ENCODE results near the gene TRIM15.
"Not testable (repeated sequence)": the region's sequence is repeated elsewhere in the genome, so short reads cannot be mapped to it uniquely, and the experiment has no call there.

TRIM15 gene

GRCh38 chr6:30163090-30163917, at the start of gene TRIM15:
Gene TRIM15, plus strand, starts transcription at chr6:30163546. Its CDS starts 139 bp downstream, at chr6:30163685.
- in situ Hi-C loops (cut with MboI; ENCODE audit: low sequenced_read_pairs) = no loop called here

GRCh38 chr6:30113841-30114240, 49.5 kb upstream of the TRIM15 start:
- in situ Hi-C loops (cut with MboI; ENCODE audit: low sequenced_read_pairs) = no loop called here

DNA sequence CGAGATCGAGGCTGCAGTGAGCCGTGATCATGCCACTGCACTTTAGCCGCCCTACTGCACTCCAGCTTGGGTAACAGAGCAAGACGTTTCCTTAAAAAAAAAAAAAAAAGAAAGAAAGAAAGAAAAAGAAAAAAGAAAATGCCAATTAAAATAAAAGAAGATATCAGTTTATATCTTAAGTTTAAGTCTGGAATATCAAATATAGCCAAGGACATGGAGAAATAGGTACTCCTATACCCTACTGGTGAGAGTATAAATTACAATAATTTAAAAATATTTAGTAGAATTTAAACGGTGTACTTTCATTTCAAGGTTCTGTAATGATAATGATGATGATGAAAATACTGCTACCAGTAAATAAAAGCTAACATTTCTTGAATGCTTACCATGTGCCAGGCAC, 46.6 kb upstream of the TRIM15 start:
- in situ Hi-C loops (cut with MboI; ENCODE audit: low sequenced_read_pairs) = no loop called here

GRCh38 chr6:30118691-30119090, 44.7 kb upstream of the TRIM15 start:
- in situ Hi-C loops (cut with MboI; ENCODE audit: low sequenced_read_pairs) = not testable (repeated sequence)

DNA sequence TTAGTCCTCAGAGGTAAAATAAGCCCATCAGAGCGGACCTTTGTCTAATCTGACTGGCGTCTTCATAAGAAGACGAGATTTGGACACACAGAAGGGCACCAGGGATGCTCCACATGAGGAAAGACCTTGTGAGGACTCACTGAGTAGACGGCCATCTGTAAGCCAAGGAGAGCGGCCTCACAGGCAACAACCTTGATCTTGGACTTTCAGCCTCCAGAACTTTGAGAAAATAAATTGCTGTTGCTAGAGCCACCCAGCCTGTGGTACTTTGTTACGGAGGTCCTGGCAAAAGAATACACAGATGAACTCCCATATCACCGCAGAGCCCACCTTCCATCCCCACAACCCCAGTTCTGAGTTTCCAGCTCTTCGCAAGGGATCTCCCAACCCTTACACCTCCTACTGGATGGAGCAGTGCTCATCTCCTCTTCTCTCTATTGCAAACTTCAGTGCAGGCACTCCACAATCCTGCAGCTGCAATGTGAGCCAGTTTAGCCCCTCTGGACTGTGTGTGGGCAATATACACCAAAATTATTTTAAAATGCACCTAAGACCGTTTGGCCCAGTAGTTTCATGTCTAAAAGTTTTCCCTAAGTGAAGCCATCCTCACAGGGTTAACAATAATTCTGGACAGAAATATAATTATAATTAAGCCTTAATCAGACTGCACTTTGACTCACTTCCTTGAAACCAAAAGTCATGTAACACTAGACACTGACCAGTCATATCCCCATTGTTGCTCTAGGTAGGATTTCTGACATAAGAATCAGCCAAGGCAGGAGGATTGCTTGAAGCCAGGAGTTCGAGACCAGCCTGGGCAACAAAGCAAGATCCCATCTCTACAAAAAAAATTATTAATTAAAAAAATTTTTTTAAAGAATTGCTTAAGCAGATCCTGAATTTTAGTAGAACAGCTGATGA, 41.6 kb upstream of the TRIM15 start:
- in situ Hi-C loops (cut with MboI; ENCODE audit: low sequenced_read_pairs) = no loop called here

DNA sequence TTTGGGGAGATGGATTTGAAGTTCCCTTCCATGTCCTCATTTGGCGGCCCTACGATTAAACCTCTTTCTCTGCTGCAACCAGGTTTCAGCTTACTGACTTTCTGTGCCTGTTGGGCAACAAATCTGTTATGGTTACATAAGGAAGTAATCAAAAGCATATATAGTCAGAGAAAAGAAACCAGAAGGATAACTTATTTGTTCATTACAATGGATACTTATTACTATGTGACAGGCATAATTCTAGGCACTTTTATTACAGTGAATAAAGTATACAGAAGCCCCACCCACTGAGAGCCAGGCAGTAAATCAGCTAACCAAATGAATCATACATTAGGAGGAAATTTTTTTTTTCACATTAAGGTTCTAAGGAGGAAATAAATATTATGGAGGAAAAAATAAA, 40.8 kb upstream of the TRIM15 start:
- in situ Hi-C loops (cut with MboI; ENCODE audit: low sequenced_read_pairs) = no loop called here

DNA sequence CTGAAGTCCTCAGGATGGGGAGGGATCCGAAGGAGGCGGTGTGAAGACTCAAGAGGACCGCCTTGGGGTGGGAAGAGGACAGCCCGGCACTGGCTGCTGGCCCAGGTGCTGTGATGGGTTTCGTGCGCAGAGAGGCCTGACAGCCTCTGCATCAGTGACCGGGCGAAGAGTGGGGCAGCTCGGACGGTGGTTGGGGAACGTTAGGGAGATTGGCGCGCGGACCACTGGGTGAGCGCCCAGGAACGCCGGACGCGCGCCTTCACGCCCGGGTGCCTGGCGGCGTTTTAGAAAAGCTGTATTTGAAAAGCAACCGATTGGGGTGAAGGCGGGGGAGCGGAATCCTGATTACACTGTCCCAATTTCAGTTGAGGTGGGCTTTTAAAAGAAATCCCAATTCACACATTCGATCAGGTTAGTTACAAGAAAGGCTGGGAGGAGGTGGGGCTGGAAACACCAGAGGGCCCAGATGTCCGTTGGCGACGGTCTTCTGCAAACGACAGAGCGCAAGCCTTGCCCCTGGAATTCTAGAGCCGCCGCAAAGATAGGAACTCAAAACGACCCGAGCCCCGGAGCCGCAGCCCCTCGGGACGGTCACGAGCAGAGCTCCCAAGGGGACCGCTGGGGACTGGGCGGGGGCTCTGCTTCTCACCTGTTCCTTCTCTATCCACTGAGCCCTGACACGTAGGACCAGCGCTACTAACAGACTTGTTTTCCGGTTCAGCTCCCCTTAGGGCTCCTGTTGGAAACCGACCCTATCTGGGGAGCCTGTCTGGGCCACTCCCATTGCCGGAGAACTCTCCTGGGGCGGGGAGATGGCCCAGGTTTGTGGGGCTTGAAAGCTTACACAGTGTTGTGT, 35.9 kb upstream of the TRIM15 start:
- in situ Hi-C loops (cut with MboI; ENCODE audit: low sequenced_read_pairs) = no loop called here

- in situ Hi-C loops (cut with MboI; ENCODE audit: low sequenced_read_pairs) = no loop called here
Measured at GRCh38 chr6:30129265-30130178, 33.8 kb upstream of the TRIM15 start.

GRCh38 chr6:30130179-30130679, 33.1 kb upstream of the TRIM15 start:
- in situ Hi-C loops (cut with MboI; ENCODE audit: low sequenced_read_pairs) = no loop called here

DNA sequence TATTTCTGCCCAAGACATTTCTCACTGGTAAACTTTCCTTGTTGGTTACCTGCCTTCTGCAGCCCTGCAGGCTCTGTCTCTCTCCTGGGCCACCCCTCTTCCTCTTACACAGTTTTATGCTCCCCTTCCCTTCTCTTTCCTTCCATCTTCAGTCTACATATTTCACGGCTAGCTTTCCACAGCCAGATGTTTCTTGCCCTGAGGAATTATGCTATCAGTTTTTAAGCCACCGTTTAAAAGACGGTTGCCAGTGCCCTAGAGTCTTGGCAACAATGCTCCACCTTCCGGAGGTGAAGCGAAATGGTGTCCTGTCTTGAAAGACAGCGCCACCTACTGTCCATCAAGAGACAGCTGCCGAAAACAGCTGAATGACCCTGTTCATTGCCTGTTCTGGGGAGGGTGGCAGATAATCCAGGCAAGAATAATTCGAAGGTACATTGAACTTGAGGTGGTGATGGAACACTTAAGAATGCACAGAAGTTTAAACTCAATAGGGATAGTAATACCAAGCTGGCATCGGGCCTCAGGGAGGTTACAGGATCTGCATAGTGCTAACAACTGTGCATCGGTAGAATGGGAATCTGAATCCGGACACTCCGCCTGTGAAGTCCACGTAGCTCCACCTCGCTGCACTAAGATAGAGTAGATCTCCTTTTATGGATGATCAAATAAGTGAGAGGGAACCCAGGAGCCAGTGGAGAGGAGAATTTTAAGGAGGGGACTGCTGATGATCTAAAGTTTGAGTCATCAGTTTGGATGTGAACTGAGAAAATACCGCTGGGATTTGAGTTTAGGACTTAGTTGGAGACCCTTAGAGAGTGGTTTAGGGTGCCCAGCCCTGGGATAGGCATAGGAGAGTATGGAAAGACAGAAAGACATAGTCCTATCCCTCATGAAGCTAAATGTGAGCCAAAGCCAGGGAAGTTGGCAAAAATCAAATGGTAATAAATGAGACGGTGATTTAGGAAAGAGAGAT, 32.2 kb upstream of the TRIM15 start:
- in situ Hi-C loops (cut with MboI; ENCODE audit: low sequenced_read_pairs) = no loop called here

GRCh38 chr6:30131947-30132497, 31.3 kb upstream of the TRIM15 start:
- in situ Hi-C loops (cut with MboI; ENCODE audit: low sequenced_read_pairs) = no loop called here

GRCh38 chr6:30135147-30135546, 28.2 kb upstream of the TRIM15 start:
- in situ Hi-C loops (cut with MboI; ENCODE audit: low sequenced_read_pairs) = no loop called here

DNA sequence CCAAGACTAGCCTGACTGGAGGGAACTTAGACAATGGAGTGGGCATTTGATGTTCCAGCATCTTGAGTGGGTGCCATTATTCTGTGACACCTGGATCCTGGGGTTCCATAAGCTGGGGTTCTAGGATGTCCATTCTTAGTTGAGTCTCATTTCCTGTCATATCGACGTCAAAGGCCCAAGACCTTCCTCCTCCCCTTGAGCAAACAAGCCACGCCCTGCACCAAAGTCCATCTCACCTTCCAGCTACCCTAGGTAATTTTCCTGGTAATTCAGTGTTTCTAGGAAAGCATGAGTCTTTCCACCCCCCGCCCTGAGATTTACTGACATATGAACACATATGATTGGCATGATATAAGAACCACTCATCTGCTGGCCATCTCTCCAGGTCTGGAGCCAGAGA, 27.6 kb upstream of the TRIM15 start, which contains the start of gene TRIM40:
Gene TRIM40, plus strand, starts transcription at position 384 of the 400 bp plus-strand sequence. CDS start 897 bp downstream, outside the sequence.
- in situ Hi-C loops (cut with MboI; ENCODE audit: low sequenced_read_pairs) = no loop called here

DNA sequence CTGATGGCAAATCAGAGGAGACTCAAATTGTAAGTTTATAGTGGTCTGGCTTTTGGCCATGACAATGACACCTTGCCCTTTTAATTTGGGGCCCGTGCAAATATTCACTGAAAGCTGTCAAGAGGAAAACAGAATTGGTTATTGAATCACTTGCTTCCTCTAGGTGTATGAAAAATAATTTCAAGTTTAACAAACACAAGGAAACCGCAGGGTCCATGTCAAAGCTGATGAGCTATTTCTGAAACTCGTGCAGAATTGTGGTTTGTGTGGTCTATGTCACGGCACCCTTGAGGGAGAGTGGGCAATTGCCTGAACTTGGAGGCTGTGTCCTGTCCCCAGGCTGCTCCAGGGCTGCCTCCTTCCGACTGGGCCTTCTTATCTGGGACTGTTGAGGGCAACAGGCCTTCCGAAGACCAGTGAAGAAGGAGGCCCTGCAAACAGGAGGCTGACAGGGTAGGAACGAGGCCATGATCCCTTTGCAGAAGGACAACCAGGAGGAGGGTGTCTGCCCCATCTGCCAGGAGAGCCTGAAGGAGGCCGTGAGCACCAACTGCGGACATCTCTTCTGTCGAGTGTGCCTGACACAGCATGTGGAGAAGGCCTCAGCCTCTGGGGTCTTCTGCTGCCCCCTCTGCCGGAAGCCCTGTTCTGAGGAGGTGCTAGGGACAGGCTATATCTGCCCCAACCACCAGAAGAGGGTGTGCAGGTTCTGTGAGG, 26.6 kb upstream of the TRIM15 start:
- in situ Hi-C loops (cut with MboI; ENCODE audit: low sequenced_read_pairs) = no loop called here

GRCh38 chr6:30140240-30140639, 23.1 kb upstream of the TRIM15 start:
- in situ Hi-C loops (cut with MboI; ENCODE audit: low sequenced_read_pairs) = not testable (repeated sequence)

- in situ Hi-C loops (cut with MboI; ENCODE audit: low sequenced_read_pairs) = no loop called here
Measured at GRCh38 chr6:30142665-30143064, 20.7 kb upstream of the TRIM15 start.

GRCh38 chr6:30143780-30144179, 19.6 kb upstream of the TRIM15 start:
- in situ Hi-C loops (cut with MboI; ENCODE audit: low sequenced_read_pairs) = no loop called here

All from HL-60/S4 treated with phorbol 12-myristate 13-acetate at 8.2 ng/mL for 4 days and 3 days (cell line).